HG02981 (cell line): ENCODE results near the gene FATE1.

Experiments
- ATAC-seq: cut with Tn5 transposase; IDR thresholded peaks from one replicate; pipeline ENCODE4 v1.9.1; 2021; ENCODE audit warnings: mild to moderate bottlenecking, moderate library complexity; ENCODE audit not compliant: unreplicated experiment

FATE1 gene

GRCh38 chrX:151703487-151703886, 12.3 kb upstream of the FATE1 start:
- no peak for ATAC-seq

GRCh38 chrX:151704041-151704663, 11.7 kb upstream of the FATE1 start:
- ATAC-seq = no peak

GRCh38 chrX:151708821-151709220, 7.0 kb upstream of the FATE1 start:
- ATAC-seq = no peak

- ATAC-seq = no peak
Observed at GRCh38 chrX:151710457-151710856, 5.4 kb upstream of the FATE1 start.

- ATAC-seq = no peak
Observed at GRCh38 chrX:151711154-151711553, 4.7 kb upstream of the FATE1 start.

GRCh38 chrX:151711787-151712186, 4.0 kb upstream of the FATE1 start:
- no peak for ATAC-seq

GRCh38 chrX:151712253-151712652, 3.6 kb upstream of the FATE1 start:
- no peak for ATAC-seq

GRCh38 chrX:151713849-151714248, 2.0 kb upstream of the FATE1 start:
- ATAC-seq = no peak

- ATAC-seq = no peak
Observed at GRCh38 chrX:151714362-151714761, 1.5 kb upstream of the FATE1 start.

- no peak for ATAC-seq
Observed at GRCh38 chrX:151722241-151722846, 6.5 kb downstream of the FATE1 start.

- ATAC-seq = no peak
Observed at GRCh38 chrX:151723156-151723760, 7.4 kb downstream of the FATE1 start.

GRCh38 chrX:151724563-151725337, 8.9 kb downstream of the FATE1 start:
- ATAC-seq = no peak

GRCh38 chrX:151725338-151725614, 9.4 kb downstream of the FATE1 start:
- no peak for ATAC-seq

GRCh38 chrX:151726751-151727150, 10.9 kb downstream of the FATE1 start:
- ATAC-seq = no peak

GRCh38 chrX:151727346-151727745, 11.5 kb downstream of the FATE1 start:
- no peak for ATAC-seq

- no peak for ATAC-seq
Observed at GRCh38 chrX:151729056-151729725, 13.4 kb downstream of the FATE1 start.

GRCh38 chrX:151734446-151734845, 18.6 kb downstream of the FATE1 start, which contains the start of gene CNGA2:
Gene CNGA2 (plus strand): TSS chrX:151734746. CDS start chrX:151738484, 3,738 bp downstream.
- no peak for ATAC-seq

- no peak for ATAC-seq
Observed at GRCh38 chrX:151735219-151735618, 19.4 kb downstream of the FATE1 start.

- ATAC-seq = no peak
Observed at GRCh38 chrX:151736685-151737084, 20.9 kb downstream of the FATE1 start.

- no peak for ATAC-seq
Observed at GRCh38 chrX:151737494-151737893, 21.7 kb downstream of the FATE1 start.

- no peak for ATAC-seq
Observed at GRCh38 chrX:151738751-151739150, 22.9 kb downstream of the FATE1 start.
